ENCODE measurements around the gene CRB1. TPM values are rescaled to one million over a fixed set of nuclear protein-coding genes. Genes with fewer than 3 reads are reported as not detected.

The CRB1 gene
- polyA plus RNA-seq, 1 donor from 2014 or later, result 2.3 TPM

- Histone ChIP-seq H4K20me1 (ENCODE audit: insufficient read depth) (no peaks in the 10 kb centered on the region), H3K27ac (ENCODE audit: low read length) (no peak overlapping the region), H3K9ac (ENCODE audit: low read length) (no peak overlapping the region), H3K4me3 (ENCODE audit: low read length) (no peak overlapping the region), H3K9me3 (ENCODE audit: low read length) (no peaks in the 10 kb centered on the region), H3K9me2 (ENCODE audit: insufficient read depth, low read length) (no peaks in the 10 kb centered on the region), H3K4me2 (ENCODE audit: low read length) (no peak overlapping the region), H3K36me3 (ENCODE audit: insufficient read depth, low read length) (no peaks in the 10 kb centered on the region), H3K27me3 (ENCODE audit: insufficient read depth, low read depth, low read length) (no peaks in the 10 kb centered on the region), H2AFZ (ENCODE audit: low read depth, low read length) (no peak overlapping the region), H3F3A (ENCODE audit: insufficient read depth, low read length, poor library complexity, severe bottlenecking) (no peaks in the 10 kb centered on the region), H3K79me2 (replicated peaks; ENCODE audit: insufficient read depth, low read length) (no peaks in the 10 kb centered on the region)
- TF ChIP-seq SMC3 (conservative IDR thresholded peaks at IDR 0.05; ENCODE audit: poor library complexity), result no peak
- no peak for TF ChIP-seq MXI1 (conservative IDR thresholded peaks at IDR 0.05; ENCODE audit: poor library complexity, severe bottlenecking)
- TF ChIP-seq CTCF (IDR thresholded peaks at IDR 0.05; ENCODE audit: poor library complexity, severe bottlenecking), result no peak
- no peak for TF ChIP-seq REST (IDR thresholded peaks at IDR 0.05; ENCODE audit: borderline replicate concordance)
- no peak for TF ChIP-seq EP300 (conservative IDR thresholded peaks at IDR 0.05; ENCODE audit: poor library complexity, severe bottlenecking)
These were observed 212.4 kb downstream of the CRB1 start for GRCh38 chr1:197480446-197480845.

GRCh38 chr1:197481101-197481500 is 213.0 kb downstream of the CRB1 start:
- no peak overlapping the region for H3K27ac ChIP-seq (ENCODE audit: low read length)
- H3K9ac ChIP-seq (ENCODE audit: low read length), result no peak overlapping the region
- H4K20me1 ChIP-seq (ENCODE audit: insufficient read depth), result no peaks in the 10 kb centered on the region
- no peak for TF ChIP-seq TAF1 (IDR thresholded peaks at IDR 0.05; ENCODE audit: low read depth)
- no peak for TF ChIP-seq POLR2AphosphoS5 (IDR thresholded peaks at IDR 0.05)
- no peak for TF ChIP-seq SMC3 (conservative IDR thresholded peaks at IDR 0.05; ENCODE audit: poor library complexity)
- TF ChIP-seq CTCF (IDR thresholded peaks at IDR 0.05; ENCODE audit: poor library complexity, severe bottlenecking), result no peak
- no peak for TF ChIP-seq EZH2 (IDR thresholded peaks at IDR 0.05; ENCODE audit: borderline replicate concordance, insufficient read depth, low read length, poor library complexity, severe bottlenecking)
- TF ChIP-seq MXI1 (conservative IDR thresholded peaks at IDR 0.05; ENCODE audit: poor library complexity, severe bottlenecking), result no peak
- no peak for TF ChIP-seq RAD21 (conservative IDR thresholded peaks at IDR 0.05)
- no peak overlapping the region for H3K4me3 ChIP-seq (ENCODE audit: low read length)
- H3K36me3 ChIP-seq (ENCODE audit: insufficient read depth, low read length), result no peaks in the 10 kb centered on the region
- no peaks in the 10 kb centered on the region for H3K9me3 ChIP-seq (ENCODE audit: low read length)
- no peaks in the 10 kb centered on the region for H3F3A ChIP-seq (ENCODE audit: insufficient read depth, low read length, poor library complexity, severe bottlenecking)
- no peaks in the 10 kb centered on the region for H3K79me2 ChIP-seq (replicated peaks; ENCODE audit: insufficient read depth, low read length)
- no peaks in the 10 kb centered on the region for H3K27me3 ChIP-seq (ENCODE audit: insufficient read depth, low read depth, low read length)
- H3K4me2 ChIP-seq (ENCODE audit: low read length), result no peak overlapping the region
- no peaks in the 10 kb centered on the region for H3K9me2 ChIP-seq (ENCODE audit: insufficient read depth, low read length)
- H2AFZ ChIP-seq (ENCODE audit: low read depth, low read length), result no peak overlapping the region

Measured in neural cell (in vitro differentiated cells).